Hematopoietic multipotent progenitor cell treated with erythropoietin and hydrocortisone succinate and interleukin-3 and kit ligand, for 4 days (in vitro differentiated cells): ENCODE measurements around the gene GALNS.
A peak's percentile ranks its signal among the peaks of the same experiment; 100 is the strongest.

ENCODE experiments used
- DNase-seq: peaks from one replicate; pipeline ENCODE4 v3.0.0-alpha.2; 2015

The GALNS gene

GRCh38 chr16:88874938-88875599, 18.3 kb upstream of the GALNS start:
- DNase-seq, result no peak

GRCh38 chr16:88872650-88873331, 16.0 kb upstream of the GALNS start:
- DNase-seq, result no peak

GRCh38 chr16:88871730-88872416, 15.1 kb upstream of the GALNS start:
- DNase-seq, result no peak

GRCh38 chr16:88871349-88871702, 14.6 kb upstream of the GALNS start:
- DNase-seq, result peak; percentile 45

GRCh38 chr16:88870608-88871348, 14.0 kb upstream of the GALNS start:
- DNase-seq, result peak; percentile 42

GRCh38 chr16:88869673-88869980, 12.9 kb upstream of the GALNS start:
- DNase-seq, result no peak

- no peak for DNase-seq
These were observed 12.4 kb upstream of the GALNS start for GRCh38 chr16:88868974-88869672.

GRCh38 chr16:88867581-88868246, 11.0 kb upstream of the GALNS start:
- DNase-seq, result no peak

GRCh38 chr16:88866151-88866920, 9.6 kb upstream of the GALNS start, which contains the start of gene PABPN1L:
Gene PABPN1L, minus strand, starts transcription at chr16:88866660. Its CDS starts 54 bp downstream, at chr16:88866606.
- DNase-seq, result no peak

- DNase-seq, result no peak
These were observed 9.0 kb upstream of the GALNS start for GRCh38 chr16:88865742-88866141.

GRCh38 chr16:88865310-88865709, 8.6 kb upstream of the GALNS start:
- DNase-seq, result no peak

GRCh38 chr16:88864521-88864920, 7.8 kb upstream of the GALNS start:
- DNase-seq, result no peak

- DNase-seq, result no peak
These were observed 7.4 kb upstream of the GALNS start for GRCh38 chr16:88864099-88864498.

- no peak for DNase-seq
These were observed 6.7 kb upstream of the GALNS start for GRCh38 chr16:88863426-88863825.

- DNase-seq, result no peak
These were observed 6.2 kb upstream of the GALNS start for GRCh38 chr16:88862968-88863367.

GRCh38 chr16:88861359-88861758, 4.6 kb upstream of the GALNS start:
- DNase-seq, result no peak

- no peak for DNase-seq
These were observed 2.8 kb upstream of the GALNS start for GRCh38 chr16:88859381-88860091.

- peak; percentile 93 for DNase-seq
These were observed 1.1 kb upstream of the GALNS start for GRCh38 chr16:88857728-88858339.

GRCh38 chr16:88856122-88856827, 472 bp downstream of the GALNS start:
- DNase-seq, result no peak

- no peak for DNase-seq
These were observed 1.0 kb downstream of the GALNS start for GRCh38 chr16:88855736-88856121.
